ENCODE results near the gene AKR1D1.
"Not testable (repeated sequence)": the region's sequence is repeated elsewhere in the genome, so short reads cannot be mapped to it uniquely, and the experiment has no call there.

AKR1D1 gene

GRCh38 chr7:138033241-138033640 is 43.0 kb upstream of the AKR1D1 start:
- TF ChIP-seq CTCF (IDR thresholded peaks at IDR 0.05; ENCODE audit: low read depth, low read length), result no peak
- no peak overlapping the region for H3K4me3 ChIP-seq (replicated peaks in 1 of 2; ENCODE audit: low read depth in 2 of 2, low read length in 2 of 2)
- DNase-seq (ENCODE audit: low read depth in 2 of 2), result no peak

DNA sequence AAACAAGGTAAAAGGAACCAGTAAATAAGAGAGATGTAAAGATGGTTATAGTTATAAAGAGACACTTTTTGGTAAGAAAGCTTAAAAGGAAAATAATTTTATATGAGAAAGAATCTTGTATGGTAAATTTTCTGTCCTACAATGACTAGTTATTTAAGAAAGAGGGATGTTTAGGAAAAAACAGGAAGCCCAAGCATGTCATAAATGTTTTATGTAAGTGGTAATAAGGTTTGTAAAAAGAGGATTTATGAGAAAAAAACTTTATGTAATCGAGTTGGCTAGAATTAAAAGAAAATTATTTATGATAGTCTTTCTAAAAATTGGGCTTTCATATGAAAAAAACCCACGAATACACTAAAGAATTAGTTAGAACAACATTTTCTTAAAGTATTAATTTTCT is 40.1 kb upstream of the AKR1D1 start:
- DNase-seq (ENCODE audit: low read depth in 2 of 2), result no peak
- TF ChIP-seq CTCF (IDR thresholded peaks at IDR 0.05; ENCODE audit: low read depth, low read length), result no peak
- no peak overlapping the region for H3K4me3 ChIP-seq (replicated peaks in 1 of 2; ENCODE audit: low read depth in 2 of 2, low read length in 2 of 2)

GRCh38 chr7:138040063-138040462 is 36.2 kb upstream of the AKR1D1 start:
- not testable (repeated sequence) for DNase-seq (ENCODE audit: low read depth in 2 of 2); H3K4me3 ChIP-seq (replicated peaks in 1 of 2; ENCODE audit: low read depth in 2 of 2, low read length in 2 of 2)

DNA sequence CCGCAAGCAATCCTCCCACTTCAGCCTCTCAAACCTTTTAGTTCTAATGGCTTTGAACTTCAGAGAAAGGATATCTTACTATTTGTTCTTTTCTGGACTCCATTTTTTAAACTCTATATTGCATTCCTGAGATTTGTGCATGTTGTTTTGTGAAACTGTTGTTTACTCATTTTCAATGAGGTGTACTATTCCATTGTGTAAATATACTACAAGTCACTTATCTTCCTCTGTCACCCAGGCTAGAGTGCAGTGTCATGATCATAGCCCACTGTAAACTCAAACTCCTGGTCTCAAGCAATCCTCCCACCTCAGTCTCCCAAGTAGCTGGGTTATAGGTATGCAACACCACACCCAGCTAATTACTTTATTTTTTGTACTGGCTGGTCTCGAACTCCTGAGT is 31.4 kb upstream of the AKR1D1 start:
- no peak for DNase-seq (ENCODE audit: low read depth in 2 of 2)
- TF ChIP-seq CTCF (IDR thresholded peaks at IDR 0.05; ENCODE audit: low read depth, low read length), result no peak
- no peak overlapping the region for H3K4me3 ChIP-seq (replicated peaks in 1 of 2; ENCODE audit: low read depth in 2 of 2, low read length in 2 of 2)

DNA sequence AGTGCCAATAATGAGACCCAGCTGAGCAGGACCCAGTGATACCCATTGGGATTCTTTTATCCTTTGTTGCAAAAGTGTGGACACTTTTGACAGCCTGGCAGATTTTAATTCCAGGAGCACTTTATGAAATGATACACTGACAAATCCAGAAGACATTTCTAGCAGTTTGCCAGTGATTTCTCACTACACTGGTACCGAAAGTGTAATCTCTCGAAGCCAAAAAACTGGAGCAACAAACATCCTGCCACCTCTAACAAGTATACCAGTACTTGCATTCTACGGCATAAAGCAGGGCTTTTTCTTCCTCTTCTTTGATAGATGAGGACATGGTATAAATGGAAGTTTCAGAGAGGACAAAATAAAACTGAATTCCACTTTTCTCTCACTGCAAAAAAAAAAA is 28.4 kb upstream of the AKR1D1 start:
- no peak overlapping the region for H3K4me3 ChIP-seq (replicated peaks in 1 of 2; ENCODE audit: low read depth in 2 of 2, low read length in 2 of 2)
- DNase-seq (ENCODE audit: low read depth in 2 of 2), result no peak
- TF ChIP-seq CTCF (IDR thresholded peaks at IDR 0.05; ENCODE audit: low read depth, low read length), result no peak

GRCh38 chr7:138049505-138050116 is 26.6 kb upstream of the AKR1D1 start:
- H3K4me3 ChIP-seq (replicated peaks in 1 of 2; ENCODE audit: low read depth in 2 of 2, low read length in 2 of 2), result no peak overlapping the region
- DNase-seq (ENCODE audit: low read depth in 2 of 2), result no peak
- no peak for TF ChIP-seq CTCF (IDR thresholded peaks at IDR 0.05; ENCODE audit: low read depth, low read length)

DNA sequence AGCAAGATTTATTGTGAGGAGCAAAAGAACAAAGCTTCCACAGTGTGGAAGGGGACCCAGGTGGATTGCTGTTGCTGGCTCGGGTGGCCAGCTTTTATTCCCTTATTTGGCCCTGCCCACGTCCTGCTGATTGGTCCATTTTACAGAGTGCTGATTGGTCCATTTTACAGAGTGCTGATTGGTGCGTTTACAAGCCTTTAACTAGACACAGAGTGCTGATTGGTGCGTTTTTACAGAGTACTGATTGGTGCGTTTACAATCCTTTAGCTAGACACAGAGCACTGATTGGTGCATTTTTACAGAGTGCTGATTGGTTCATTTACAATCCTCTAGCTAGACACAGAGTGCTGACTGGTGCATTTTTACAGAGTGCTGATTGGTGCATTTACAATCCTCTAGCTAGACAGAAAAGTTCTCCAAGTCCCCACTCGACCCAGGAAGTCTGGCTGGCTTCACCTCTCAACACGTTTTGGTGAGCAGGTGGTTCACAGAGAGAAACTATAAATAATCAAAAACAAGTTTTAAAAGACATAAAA is 24.5 kb upstream of the AKR1D1 start:
- H3K4me3 ChIP-seq (replicated peaks in 1 of 2; ENCODE audit: low read depth in 2 of 2, low read length in 2 of 2); DNase-seq (ENCODE audit: low read depth in 2 of 2): not testable (repeated sequence)

- no peak overlapping the region for H3K4me3 ChIP-seq (replicated peaks in 1 of 2; ENCODE audit: low read depth in 2 of 2, low read length in 2 of 2)
- TF ChIP-seq CTCF (IDR thresholded peaks at IDR 0.05; ENCODE audit: low read depth, low read length), result no peak
- DNase-seq (ENCODE audit: low read depth in 2 of 2), result no peak
Observed at GRCh38 chr7:138052696-138053095, 23.6 kb upstream of the AKR1D1 start.

DNA sequence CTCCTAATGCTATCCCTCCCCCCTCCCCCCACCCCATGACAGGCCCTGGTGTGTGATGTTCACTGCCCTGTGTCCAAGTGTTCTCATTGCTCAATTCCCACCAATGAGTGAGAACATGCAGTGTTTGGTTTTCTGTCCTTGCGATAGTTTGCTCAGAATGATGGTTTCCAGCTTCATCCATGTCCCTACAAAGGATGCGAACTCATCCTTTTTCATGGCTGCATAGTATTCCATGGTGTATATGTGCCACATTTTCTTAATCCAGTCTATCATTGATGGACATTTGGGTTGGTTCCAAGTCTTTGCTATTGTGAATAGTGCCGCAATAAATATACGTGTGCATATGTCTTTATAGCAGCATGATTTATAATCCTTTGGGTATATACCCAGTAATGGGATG is 20.6 kb upstream of the AKR1D1 start:
- not testable (repeated sequence) for DNase-seq (ENCODE audit: low read depth in 2 of 2); H3K4me3 ChIP-seq (replicated peaks in 1 of 2; ENCODE audit: low read depth in 2 of 2, low read length in 2 of 2)

All from cardiac fibroblast (primary cell).